GM21423 (cell line): ENCODE data around the gene RARG.
"Not testable (repeated sequence)": the region's sequence is repeated elsewhere in the genome, so short reads cannot be mapped to it uniquely, and the experiment has no call there.

Experiments used
- ATAC-seq: cut with Tn5 transposase; IDR thresholded peaks from one replicate; pipeline ENCODE4 v1.9.1; 2021; ENCODE audit warnings: mild to moderate bottlenecking, moderate library complexity; ENCODE audit not compliant: unreplicated experiment

RARG gene

GRCh38 chr12:53193985-53194716, 37.9 kb downstream of the RARG start:
- ATAC-seq, result no peak

GRCh38 chr12:53193040-53193439, 39.0 kb downstream of the RARG start:
- ATAC-seq, result no peak

- no peak for ATAC-seq
Measured at GRCh38 chr12:53192531-53193021, 39.4 kb downstream of the RARG start.

GRCh38 chr12:53191885-53192530, 40.0 kb downstream of the RARG start:
- ATAC-seq, result no peak

GRCh38 chr12:53191096-53191884, 40.7 kb downstream of the RARG start:
- ATAC-seq, result no peak

- ATAC-seq, result no peak
Measured at GRCh38 chr12:53190108-53190729, 41.8 kb downstream of the RARG start.

- ATAC-seq, result no peak
Measured at GRCh38 chr12:53187145-53187899, 44.7 kb downstream of the RARG start.

- ATAC-seq, result no peak
Measured at GRCh38 chr12:53186745-53187144, 45.3 kb downstream of the RARG start.

GRCh38 chr12:53185582-53186153, 46.3 kb downstream of the RARG start:
- ATAC-seq, result no peak

GRCh38 chr12:53184828-53185227, 47.2 kb downstream of the RARG start:
- no peak for ATAC-seq

- no peak for ATAC-seq
Measured at GRCh38 chr12:53182903-53183302, 49.1 kb downstream of the RARG start.

- no peak for ATAC-seq
Measured at GRCh38 chr12:53181935-53182334, 50.1 kb downstream of the RARG start.

GRCh38 chr12:53180931-53181645, 50.9 kb downstream of the RARG start:
- peak; percentile 55 for ATAC-seq

- peak; percentile 91 for ATAC-seq
Measured at GRCh38 chr12:53180220-53180930, 51.6 kb downstream of the RARG start, which contains the start of the genes CSAD and ZNF740. Gene CSAD (minus strand): TSS chr12:53180925. CDS start chr12:53173470, 7,455 bp downstream. Gene ZNF740 (plus strand): TSS chr12:53180722. CDS start chr12:53181984, 1,262 bp downstream.

- peak; percentile 4 for ATAC-seq
Measured at GRCh38 chr12:53179687-53180219, 52.3 kb downstream of the RARG start.

- ATAC-seq, result not testable (repeated sequence)
Measured at GRCh38 chr12:53178803-53179202, 53.2 kb downstream of the RARG start.

- ATAC-seq, result not testable (repeated sequence)
Measured at GRCh38 chr12:53177447-53177846, 54.6 kb downstream of the RARG start.

- ATAC-seq, result no peak
Measured at GRCh38 chr12:53176750-53177149, 55.3 kb downstream of the RARG start.
